Measurements from ENCODE around the gene HIVEP3.

Gene HIVEP3

DNA sequence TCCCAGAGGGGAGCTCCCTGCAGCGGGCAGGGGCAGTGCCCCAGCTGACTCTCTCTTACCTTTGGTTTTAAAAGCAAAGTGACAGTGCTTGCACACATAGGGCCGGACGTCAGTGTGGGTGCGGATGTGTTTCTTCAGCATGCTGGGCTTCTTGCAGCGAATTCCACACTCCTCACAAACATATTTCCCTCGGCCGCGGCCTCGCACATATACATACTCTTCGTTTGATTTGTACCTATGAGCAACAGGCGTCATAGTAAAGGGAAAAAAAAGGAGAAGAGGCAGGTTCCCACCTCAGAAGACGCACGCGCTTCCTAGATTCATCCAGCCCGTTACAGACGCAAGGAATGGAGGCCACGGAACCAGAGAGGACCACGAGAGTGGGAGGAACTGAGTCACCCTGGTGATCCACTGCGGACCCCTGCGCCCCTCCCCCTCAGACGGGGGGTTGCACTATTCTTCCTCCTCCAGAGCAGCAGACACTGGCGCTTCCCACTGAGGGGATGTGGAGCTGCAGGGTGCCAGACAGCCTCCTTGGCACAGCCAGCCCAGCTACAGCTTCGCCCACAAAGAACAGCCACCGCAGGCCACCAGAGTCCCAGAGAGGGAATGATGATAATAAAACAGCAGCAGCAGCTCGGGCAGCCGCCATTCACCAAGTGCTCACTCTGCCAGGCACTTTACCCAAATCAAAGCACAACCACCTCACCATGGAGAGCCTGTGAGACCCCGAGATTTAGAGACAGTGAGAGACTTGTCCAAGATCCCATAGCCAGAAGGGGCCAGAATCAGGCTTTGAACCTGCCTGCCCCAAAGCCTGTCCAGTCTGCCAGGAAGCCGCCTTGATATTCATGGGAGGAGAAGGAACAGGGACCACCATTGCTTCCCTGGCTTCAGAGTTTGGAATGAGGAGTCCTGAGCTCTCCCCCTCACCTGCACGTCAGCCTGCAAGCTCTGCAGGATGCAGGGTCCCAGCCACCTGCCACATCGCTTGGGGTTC, 393.7 kb downstream of the HIVEP3 start:
- no peak for DNase-seq

DNA sequence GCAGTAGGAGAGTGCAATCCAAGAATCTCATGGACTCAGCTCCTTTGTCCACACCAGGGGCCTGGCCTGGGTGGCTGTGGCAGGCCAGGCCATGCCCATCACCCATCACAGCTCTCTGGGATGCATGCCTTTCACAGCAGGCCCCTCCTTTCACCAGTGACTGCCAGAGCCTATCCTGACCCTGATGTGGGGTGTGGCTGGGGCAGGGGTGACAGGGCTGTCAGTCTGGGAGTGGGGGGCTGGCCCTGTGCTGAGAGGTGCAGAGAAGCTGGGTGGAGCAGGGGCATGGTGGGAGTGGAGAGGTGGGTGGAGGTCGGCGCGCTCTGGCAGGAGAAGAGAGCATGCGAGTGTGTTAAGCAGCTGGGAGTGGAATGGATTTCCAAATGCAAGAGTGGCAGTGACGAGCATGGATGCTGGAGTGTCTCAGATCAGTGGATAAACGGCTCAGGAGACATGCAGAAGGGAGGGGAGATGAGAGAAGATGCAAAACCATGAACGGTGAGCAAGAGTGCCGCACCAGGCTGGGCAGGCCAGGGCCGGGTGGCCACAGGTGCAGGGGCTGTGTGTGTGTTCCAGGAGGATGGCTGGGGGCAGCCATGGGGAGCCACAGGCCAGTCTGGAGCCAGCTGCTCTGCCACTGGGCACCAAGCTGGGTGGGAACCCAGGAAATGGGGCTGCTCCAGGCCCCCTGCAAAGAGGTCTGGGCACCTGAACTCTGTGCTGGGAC, 394.6 kb downstream of the HIVEP3 start:
- no peak for DNase-seq

DNA sequence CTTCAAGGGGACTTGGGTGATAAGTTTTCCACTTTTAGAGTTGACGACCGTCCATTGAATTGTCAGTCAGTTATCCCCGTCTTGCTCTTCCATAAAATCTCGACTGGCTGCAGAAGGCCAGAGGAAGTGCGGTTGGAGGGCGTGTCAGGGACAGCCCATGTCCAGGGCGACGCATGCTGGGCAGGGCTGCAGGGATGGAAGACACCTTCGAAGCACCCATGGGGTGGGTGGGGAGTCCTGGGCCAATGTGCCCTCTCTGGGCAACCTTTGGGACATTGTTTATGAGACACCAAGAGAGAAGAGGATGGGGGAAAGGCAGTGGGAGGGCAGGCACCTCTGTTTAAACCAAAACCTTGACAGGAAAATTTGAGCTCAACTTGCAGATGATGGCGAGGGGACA, 395.7 kb downstream of the HIVEP3 start:
- DNase-seq = no peak

DNA sequence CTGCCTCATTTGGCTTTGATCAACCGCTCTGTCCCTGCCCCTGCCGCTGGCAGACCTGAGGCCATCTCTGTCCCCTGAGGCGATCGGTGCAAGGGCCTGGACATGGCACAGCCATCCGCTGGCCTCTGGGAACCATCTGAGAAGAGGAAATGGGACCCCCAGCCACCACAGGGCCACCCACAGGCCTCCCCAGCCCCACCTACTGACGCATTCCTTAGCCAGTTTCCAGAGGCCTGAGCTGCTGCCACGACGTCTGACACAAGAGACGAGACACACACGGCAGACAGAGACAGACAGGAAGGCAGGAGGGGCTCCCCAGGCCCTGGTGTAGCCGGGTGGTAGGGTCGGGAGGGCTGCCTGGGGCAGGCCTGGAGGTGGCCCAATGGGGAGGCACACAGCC, 397.0 kb downstream of the HIVEP3 start:
- DNase-seq = no peak

DNA sequence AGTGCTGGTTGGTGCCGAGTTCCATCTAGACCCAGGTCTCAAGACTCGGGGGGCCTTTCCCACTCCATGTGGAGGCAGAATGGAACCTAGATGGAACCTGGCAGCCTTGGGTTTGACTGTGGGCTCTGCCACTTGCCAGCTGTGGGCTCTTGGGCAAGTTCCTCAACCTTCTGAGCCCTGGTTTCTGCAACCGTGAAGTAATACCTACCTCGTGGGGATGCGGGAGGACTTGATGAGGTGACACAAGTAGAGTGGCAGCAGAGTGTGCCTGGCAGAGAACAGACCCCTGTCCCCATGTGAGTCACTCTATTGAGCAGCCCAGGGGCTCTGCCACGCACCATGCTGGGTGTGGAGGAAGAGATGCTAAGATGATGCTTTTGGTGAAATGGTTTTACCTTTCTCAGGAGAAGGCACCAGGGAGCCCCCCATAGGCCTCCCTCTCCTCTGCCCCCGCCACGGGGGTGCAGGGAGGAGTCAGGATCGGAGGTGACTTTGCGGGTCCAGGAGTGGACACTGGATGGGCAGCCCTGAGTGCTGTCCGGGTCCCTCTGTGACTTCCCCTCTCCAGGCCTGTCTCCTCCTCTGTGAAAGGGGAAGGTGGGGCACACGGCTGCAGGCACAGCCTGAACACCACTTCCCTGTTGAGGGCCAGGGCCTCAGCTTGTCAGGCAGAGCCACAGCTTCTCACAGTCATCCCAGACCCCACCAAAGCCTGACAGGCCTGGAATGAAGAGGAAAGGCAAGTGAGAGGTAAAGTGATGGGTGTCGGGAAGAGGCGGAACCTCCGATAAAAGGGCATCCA, 397.6 kb downstream of the HIVEP3 start:
- DNase-seq = no peak

DNA sequence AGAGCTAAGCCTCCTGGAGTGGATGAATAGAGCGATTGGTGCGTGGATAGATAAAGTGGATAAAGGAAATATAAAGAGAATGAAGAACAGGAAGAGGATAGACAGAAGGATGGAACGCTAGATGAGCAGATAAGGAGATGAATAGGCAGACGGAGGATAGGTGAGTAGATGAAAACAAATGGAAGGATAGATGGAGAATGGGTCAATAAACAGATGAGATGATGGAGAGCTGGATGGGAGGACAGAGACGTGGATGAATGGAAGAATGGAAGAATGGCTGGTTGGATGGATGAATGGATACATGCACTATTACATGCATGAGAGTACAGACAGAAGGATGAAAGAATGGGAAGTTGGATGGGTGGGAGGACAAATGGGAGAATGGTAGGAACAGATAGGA, 399.1 kb downstream of the HIVEP3 start:
- DNase-seq = no peak

DNA sequence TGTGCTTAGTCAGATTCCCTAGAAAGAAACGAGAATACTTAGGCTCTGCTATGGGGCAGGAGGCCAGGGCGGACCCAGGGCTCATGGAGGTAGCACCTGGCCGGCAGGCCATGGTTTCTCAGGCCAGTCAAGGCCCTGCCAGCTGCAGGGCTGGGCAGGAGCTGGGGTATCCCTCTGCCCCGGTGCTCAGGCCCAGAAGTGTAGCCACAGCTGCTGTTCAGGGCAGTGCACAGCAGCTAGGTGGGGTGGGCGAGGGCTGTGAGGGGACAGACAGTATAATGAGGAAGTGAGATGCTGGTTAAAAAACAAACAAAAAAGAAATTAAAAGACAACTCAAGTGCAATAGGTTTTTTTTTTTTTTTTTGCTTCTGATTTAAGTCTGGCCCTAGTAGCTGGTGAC, 400.3 kb downstream of the HIVEP3 start:
- DNase-seq = no peak

DNA sequence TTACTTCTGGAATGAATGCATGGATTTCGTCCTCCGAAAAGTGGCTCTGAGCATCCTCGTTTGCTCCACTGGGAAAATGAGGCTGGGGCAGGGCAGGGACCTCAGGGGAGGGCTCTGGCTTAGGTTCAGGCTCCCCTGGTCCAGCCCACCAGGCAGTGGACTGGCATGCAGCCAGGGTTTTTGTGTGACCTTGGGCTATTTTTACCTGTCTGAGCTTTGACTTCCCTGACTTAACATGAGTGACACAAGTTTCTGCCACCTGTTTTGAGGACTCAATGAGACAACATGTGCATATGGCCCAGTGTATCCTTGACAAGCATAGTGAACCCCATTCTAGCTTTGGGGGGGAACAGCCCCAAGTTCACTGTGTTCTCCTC, 401.7 kb downstream of the HIVEP3 start:
- DNase-seq = no peak

DNA sequence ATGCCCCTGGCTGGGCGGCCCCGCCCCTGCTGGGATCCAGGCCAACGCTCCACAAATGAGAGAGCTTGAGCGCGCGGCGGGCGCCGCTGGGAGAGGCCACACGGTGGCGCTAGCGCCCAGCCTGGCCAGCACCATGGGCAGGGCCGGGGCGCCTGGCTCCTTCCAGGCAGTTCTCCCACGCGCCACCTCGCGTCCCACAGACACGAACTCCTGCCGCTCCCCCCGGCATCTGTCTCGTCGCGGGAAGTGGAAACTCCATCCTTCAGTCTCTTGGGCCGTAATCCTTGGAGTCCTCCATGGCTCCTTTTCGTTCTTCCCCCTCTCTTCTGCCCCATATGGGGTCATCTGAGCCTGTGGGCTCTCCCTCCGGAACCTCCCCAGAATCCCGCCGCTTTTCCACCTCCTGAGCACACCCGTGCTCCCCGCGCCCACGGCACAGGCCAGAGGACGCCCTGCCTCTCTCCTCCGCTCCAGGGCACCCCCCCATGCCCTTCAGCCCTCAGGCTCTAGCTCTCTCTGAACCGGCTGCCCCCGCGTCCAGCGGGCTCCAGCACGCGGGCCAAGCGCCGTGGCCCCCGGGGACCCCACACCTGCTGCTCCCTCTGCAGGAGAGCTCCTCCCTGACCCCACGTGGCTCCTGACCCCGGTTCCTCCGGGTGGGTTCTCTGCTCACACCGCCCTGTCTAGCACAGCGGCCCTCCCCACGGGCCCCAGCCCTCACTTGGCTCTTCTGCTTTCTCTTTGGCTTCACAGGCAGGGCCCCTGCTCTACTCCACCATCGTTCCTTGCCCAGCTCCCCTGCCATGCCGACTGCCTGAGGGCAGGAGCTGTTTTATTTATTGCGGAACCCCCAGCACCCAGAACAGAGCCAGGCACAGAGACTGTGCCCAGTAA, 402.3 kb downstream of the HIVEP3 start:
- no peak for DNase-seq

DNA sequence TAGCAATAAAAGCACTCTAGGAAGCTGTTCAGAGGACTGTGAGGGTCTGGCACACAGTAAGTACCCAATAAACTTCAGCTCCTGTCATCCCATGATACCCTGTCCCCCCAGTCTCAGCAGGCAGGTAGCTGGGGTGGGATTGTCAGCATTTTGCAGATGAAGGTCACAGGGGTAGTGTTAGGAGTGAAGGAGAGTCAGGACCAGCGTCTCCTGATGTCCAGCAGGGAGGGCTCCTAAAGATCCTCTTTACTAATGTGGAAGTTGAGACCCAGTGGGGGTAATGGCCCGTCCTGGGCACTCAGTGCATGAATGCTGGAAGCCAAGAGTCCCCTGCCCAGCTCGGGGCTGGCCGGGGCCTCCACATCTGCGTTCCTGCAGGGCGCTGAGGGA, 402.9 kb downstream of the HIVEP3 start:
- no peak for DNase-seq

DNA sequence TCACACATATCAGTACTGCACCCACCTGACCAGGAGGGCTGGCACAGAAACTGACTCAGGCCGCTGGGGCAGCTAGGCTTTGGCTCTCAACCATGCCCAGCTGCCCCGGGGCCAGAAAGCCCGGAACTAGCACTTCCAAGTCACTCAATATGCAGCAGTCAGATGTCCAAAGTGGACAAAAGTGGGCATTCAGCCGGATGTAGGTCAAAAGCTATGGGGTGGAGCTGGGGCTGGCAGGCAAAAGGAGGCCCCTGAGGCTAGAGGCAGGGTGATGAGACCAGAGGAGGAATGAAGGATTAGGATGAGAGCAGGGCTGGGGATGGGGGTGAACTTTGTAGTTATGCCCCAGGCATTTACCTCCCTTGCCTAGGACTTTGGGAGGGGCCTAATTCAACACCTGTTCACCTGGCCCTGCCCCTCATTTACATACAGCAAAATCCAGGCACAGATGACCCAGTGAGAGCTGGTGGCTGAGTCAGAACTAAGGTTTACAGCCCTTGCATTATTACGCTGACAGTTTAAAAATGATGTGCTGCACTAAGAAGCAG, 403.5 kb downstream of the HIVEP3 start:
- DNase-seq = no peak

DNA sequence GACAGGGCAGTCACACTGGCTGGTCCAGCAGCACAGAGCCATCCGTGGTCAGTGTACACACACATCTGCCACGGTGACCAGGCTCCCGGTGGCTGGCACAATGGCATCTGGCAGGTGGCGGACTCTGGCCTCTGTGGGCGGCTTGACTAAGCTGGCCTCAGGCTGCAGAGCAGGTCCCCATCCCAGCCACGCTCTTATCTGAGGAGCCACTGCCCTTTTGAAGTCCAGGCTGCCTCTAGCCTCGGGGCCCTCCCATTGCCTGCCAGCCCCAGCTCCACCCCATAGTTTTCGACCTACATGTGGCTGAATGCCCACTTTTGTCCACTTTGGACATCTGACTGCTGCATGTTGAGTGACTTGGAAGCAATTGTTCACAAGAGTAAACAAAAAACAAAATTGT, 404.3 kb downstream of the HIVEP3 start:
- no peak for DNase-seq

DNA sequence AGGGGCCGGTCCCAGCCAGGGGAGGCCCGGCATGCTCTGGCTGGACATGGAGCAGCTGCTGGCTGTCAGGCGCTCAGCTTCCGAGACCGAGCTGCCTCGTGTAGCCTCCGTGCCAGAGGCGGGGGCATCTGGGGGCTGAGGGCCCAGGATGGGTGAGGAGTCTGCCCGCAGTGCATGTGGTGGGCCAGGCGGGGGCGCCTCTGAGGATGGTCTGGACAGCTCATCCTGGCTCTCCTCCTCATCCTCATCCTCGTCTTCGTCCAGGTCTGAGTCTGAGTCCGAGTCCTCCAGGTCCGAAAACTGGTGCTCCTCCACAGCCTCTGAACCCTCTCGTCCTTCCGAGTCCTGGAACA, 405.4 kb downstream of the HIVEP3 start:
- DNase-seq = no peak

DNA sequence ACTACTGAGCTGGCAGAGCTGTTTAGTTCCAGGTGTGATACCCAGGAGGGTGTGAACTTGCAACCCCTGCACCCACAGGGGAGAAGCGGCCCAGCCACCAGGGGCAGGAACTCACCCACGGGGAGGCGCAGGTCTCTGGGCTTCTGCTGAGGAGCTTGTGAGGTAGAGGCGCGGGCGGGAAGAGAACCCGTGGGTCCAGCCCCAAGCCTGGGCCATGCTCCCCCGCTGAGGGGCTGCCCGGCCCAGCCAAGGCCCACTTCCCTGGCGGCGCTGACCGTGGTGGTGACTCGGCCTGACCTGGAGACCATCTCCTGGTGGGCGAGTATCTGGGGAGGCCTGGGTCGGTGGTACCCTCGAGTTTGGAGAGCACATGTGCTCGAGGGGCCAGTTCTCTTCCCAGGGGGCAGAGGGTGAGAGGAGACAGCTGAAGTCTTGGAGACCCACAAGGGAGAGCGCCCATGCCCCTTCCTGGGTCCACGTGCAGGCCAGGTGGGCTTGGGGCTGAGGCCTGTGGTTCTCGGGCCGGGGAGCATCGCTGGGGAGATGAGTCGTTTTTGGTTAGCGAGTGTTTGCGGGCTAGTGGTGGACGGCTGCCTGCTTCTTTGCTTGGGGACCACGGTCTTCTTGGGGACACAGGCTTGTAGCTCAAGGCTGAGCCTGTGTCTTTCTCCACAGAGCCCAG, 405.9 kb downstream of the HIVEP3 start:
- DNase-seq = no peak

DNA sequence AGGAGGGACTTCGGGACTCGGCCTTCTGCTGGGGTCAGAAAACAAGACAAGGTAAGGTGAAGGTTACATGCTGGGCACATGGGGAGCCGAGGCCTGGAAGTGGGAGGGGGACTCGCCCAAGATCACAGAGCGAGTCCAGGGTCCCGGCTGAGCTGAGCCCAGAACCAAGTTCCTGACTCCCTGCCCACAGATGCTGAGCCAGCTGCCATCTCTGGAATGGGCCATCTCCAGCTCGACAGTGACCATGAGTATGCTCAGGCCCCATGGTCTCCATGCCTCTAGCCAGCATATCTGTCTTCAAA, 407.5 kb downstream of the HIVEP3 start:
- DNase-seq = no peak

DNA sequence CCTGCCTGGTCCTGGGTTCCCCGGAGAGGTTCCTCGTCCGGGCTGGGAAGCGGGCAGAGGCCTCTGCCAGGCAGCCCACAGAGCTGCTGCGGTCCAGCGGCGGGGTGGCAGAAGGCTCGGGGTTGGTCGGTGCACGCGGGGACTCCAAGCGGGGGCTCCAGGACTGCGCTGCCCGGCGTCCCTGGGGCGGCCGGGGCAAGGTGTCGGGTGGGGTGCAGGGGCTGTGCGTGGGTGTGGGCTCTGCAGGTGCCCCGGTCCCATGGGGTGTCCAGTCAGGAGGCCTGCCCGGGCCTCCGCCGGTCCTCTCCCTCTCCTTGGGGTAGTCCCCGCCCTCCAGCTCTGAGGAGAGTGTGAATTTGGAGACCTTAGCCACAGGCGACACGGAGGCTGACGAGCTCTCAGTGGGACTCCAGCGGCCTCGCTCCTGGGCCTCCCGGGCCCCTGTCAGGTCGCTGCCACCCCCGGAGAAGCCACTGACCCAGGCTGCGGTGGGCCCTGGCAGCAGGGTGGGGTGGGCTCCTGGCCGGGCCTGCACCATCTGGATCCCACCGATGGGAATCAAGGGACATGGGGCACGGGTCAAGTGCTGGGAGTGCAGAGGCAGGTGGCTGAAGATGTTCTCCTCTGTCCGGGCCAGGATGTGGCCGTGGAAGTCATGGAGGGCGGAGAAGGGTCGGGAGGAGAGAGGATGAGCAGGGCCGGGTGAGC, 408.0 kb downstream of the HIVEP3 start:
- DNase-seq = no peak

DNA sequence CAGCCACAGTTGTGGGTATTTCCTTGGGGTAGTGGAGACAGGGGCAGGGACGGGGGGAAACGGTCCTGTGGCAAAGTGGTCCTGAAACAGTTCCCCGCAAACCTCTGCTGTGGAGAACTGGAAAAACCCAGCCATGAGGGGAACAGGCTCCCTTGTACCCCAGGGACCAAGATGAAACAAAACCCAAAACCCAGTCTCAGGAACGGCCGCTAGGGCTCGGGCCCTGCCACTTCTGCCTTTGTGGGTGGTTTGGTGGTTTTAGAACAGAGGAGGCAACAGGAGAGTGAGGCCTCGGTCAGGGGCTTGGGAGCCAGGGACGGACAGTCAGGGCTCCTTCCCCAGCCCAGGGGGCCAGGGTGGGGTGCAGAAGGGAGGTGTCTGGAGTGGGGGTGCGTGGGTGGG, 409.5 kb downstream of the HIVEP3 start:
- no peak for DNase-seq

DNA sequence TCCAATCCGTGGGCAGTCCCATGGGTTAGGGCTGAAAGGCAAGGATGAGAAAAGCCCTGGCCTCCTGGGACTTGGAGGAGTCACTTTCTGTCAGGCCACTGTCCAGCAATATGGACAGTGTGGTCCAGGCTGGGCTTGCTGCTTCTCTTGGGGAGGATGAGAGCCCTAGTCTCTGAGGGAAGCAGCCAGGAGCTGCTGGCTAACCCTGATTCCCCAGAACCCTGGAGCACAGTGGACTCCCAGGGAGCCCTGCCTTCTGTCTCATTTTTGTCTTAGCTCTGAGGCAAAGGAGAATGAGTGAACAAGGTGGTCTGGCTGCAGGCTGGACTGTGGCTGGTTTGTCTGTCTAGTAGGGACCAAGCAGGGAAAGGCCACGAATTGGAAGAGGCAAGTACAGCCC, 410.4 kb downstream of the HIVEP3 start:
- DNase-seq = no peak

DNA sequence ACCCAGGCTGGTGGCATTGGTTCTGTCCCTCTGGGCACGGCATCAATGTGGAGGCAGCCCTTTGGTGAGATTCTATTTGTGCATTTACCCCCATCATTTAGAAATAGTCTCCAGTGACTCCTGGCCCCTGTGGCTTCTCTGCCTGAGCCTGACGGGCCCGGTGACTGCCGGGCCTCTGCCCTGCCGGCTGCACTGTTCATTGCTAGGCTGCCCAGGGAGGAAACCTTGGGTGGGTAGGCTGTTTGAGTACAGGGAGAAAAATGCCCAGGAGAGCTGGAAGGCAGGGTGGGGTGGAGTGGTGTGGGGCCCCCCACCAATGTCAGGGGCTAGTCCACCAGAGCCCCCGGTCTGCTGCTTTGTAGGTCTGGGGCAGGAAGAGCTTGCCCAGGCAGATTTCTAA, 410.9 kb downstream of the HIVEP3 start:
- no peak for DNase-seq

DNA sequence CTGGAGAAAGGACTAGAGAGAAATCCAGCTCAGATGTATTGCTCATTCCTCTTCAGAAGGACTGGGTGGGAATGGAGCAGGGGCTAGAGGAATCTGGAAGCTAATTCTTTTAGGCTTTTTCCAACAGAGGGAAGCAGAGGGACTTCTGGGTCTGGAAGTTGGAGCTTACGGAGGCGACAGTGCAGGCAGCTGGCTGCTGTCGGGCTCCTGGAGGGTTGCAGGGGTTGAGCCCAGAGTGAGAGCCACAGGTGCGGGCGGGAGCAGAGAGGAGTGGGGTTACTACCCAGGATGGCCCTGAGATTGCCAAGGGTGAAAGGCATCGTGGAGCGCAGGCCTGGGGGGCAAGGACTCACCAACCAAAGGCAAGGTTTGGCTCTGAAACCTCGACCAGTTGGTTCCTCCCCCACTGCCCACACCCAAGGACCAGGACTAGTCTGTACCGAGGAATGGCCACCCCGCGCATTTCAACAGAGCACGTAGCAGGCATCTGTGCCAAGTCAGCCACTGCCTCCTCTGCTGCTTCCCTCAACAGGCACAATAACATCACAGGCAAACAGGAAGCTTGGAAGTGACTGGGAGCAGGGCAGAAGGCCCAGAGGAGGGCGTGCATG, 411.5 kb downstream of the HIVEP3 start:
- DNase-seq = no peak
